Gastroesophageal sphincter (tissue), 3 donors: Measurements from ENCODE around the gene LRRFIP2.
"Not testable (repeated sequence)": the region's sequence is repeated elsewhere in the genome, so short reads cannot be mapped to it uniquely, and the experiment has no call there.

Source experiments
- CTCF ChIP-seq, 4 experiments: fragments of 200-600 bp in 2 of 4; fragments of 450-650 bp in 2 of 4; sonication (generic) in 1 of 4; IDR thresholded peaks; one replicate each; pipeline ENCODE4 v1.5.1; 2017 to 2019; ENCODE audit warnings: antibody characterized with exemption in 4 of 4, mild to moderate bottlenecking in 2 of 4, moderate library complexity in 2 of 4
- POLR2A ChIP-seq, 2 donors: fragments of 450-650 bp; IDR thresholded peaks; one replicate each; pipeline ENCODE4 v1.6.1; 2017; ENCODE audit warnings: antibody characterized with exemption in 2 of 2, mild to moderate bottlenecking in 2 of 2, moderate library complexity in 1 of 2
- POLR2AphosphoS5 ChIP-seq: sonication (generic); formaldehyde crosslinking; IDR thresholded peaks from one replicate; pipeline ENCODE4 v1.6.1; 2017; ENCODE audit warnings: antibody characterized with exemption

- not testable (repeated sequence) for TF ChIP-seq CTCF (IDR thresholded peaks at IDR 0.05); POLR2A (IDR thresholded peaks at IDR 0.05); POLR2AphosphoS5
Observed at GRCh38 chr3:37122069-37122468, 52.3 kb downstream of the LRRFIP2 start.
